ENCODE results near the gene KIRREL3. TPM values are rescaled to one million over a fixed set of nuclear protein-coding genes. Genes with fewer than 3 reads are reported as not detected.

KIRREL3 gene
- polyA plus RNA-seq, 1 of the 3 experiments (the other 2 are of a cell fraction) = 3.7 TPM

GRCh38 chr11:127035824-127036223 lies 35.3 kb upstream of the KIRREL3 start:
- 38% methylated on average over 2 of the region's 3 CpGs for WGBS (ENCODE audit: low lambda C conversion rate)
- Histone ChIP-seq H3K79me2 (ENCODE audit: insufficient read depth) (no peaks in the 10 kb centered on the region), H3K9me3 (no peaks in the 10 kb centered on the region), H3K27me3 (ENCODE audit: insufficient read depth) (no peaks in the 10 kb centered on the region), H3K4me3 (ENCODE audit: low read depth in 2 of 2, low read length in 1 of 2) (no peak overlapping the region), H3K36me3 (replicated peaks in 1 of 2; ENCODE audit: control insufficient read depth in 1 of 2, insufficient read depth in 2 of 2, low read length in 1 of 2) (no peaks in the 10 kb centered on the region), H3F3A (replicated peaks; ENCODE audit: insufficient read depth) (no peaks in the 10 kb centered on the region), H3K9me2 (no peaks in the 10 kb centered on the region), H3K9ac (no peak overlapping the region), H3K4me1 (ENCODE audit: control insufficient read depth in 1 of 2, insufficient read depth in 2 of 2, low read depth in 1 of 2, low read length in 1 of 2) (no peaks in the 10 kb centered on the region), H2AFZ (ENCODE audit: low read depth) (no peak overlapping the region), H3K4me2 (no peak overlapping the region), H4K20me1 (ENCODE audit: insufficient read depth) (no peaks in the 10 kb centered on the region), H3K27ac (ENCODE audit: low read depth in 2 of 2, low read length in 1 of 2) (no peak overlapping the region)
- DNase-seq = no peak
- POLR2A ChIA-PET = no interaction called here
- CTCF ChIA-PET = interaction anchor here (1.1 kb wide), 1 partner anchor 45 kb away, joined by 3 read pairs; no protein-coding TSS in a partner anchor
- TF ChIP-seq FOSL2 (IDR thresholded peaks at IDR 0.05; ENCODE audit: borderline replicate concordance, low read depth) = no peak

- DNase-seq = no peak
- POLR2A ChIA-PET = no interaction called here
- no peaks in the 10 kb centered on the region for H3K9me3 ChIP-seq
- H3K27me3 ChIP-seq (ENCODE audit: insufficient read depth) = peaks cover 4% of the 10 kb centered on the region; the same call in 1 of the 2 replicates
- no peaks in the 10 kb centered on the region for H3F3A ChIP-seq (replicated peaks; ENCODE audit: insufficient read depth)
- no peak overlapping the region for H3K4me2 ChIP-seq
- H3K4me1 ChIP-seq (ENCODE audit: control insufficient read depth in 1 of 2, insufficient read depth in 2 of 2, low read depth in 1 of 2, low read length in 1 of 2) = no peaks in the 10 kb centered on the region
- no peak overlapping the region for H2AFZ ChIP-seq (ENCODE audit: low read depth)
- CTCF ChIA-PET = no interaction called here
- no peaks in the 10 kb centered on the region for H4K20me1 ChIP-seq (ENCODE audit: insufficient read depth)
- H3K36me3 ChIP-seq (replicated peaks in 1 of 2; ENCODE audit: control insufficient read depth in 1 of 2, insufficient read depth in 2 of 2, low read length in 1 of 2) = no peaks in the 10 kb centered on the region
- H3K9ac ChIP-seq = no peak overlapping the region
- H3K4me3 ChIP-seq (ENCODE audit: low read depth in 2 of 2, low read length in 1 of 2) = no peak overlapping the region
- TF ChIP-seq NRF1 (IDR thresholded peaks at IDR 0.05; ENCODE audit: low read depth, low read length) = no peak
- TF ChIP-seq TEAD4 (IDR thresholded peaks at IDR 0.05; ENCODE audit: borderline replicate concordance, insufficient read depth) = no peak
- H3K79me2 ChIP-seq (ENCODE audit: insufficient read depth) = no peaks in the 10 kb centered on the region
- no peaks in the 10 kb centered on the region for H3K9me2 ChIP-seq
- no peak overlapping the region for H3K27ac ChIP-seq (ENCODE audit: low read depth in 2 of 2, low read length in 1 of 2)
These were observed 34.4 kb upstream of the KIRREL3 start for GRCh38 chr11:127034973-127035372.

- CTCF ChIA-PET = interaction anchor here (0.7 kb wide), 1 partner anchor 240 kb away, joined by 3 read pairs; no protein-coding TSS in a partner anchor
These were observed 28.1 kb upstream of the KIRREL3 start for GRCh38 chr11:127028648-127029047.

More at GRCh38 chr11:127028648-127029047, 28.1 kb upstream of the KIRREL3 start:
- Histone ChIP-seq H3K36me3 (replicated peaks in 1 of 2; ENCODE audit: control insufficient read depth in 1 of 2, insufficient read depth in 2 of 2, low read length in 1 of 2) (no peaks in the 10 kb centered on the region), H3K4me3 (ENCODE audit: low read depth in 2 of 2, low read length in 1 of 2) (no peak overlapping the region), H3K4me1 (ENCODE audit: control insufficient read depth in 1 of 2, insufficient read depth in 2 of 2, low read depth in 1 of 2, low read length in 1 of 2) (no peaks in the 10 kb centered on the region), H3K9ac (no peak overlapping the region), H3K9me3 (no peaks in the 10 kb centered on the region), H3K27ac (ENCODE audit: low read depth in 2 of 2, low read length in 1 of 2) (no peak overlapping the region), H3F3A (replicated peaks; ENCODE audit: insufficient read depth) (no peaks in the 10 kb centered on the region), H2AFZ (ENCODE audit: low read depth) (no peak overlapping the region), H3K79me2 (ENCODE audit: insufficient read depth) (no peaks in the 10 kb centered on the region), H3K4me2 (no peak overlapping the region), H3K27me3 (ENCODE audit: insufficient read depth) (peaks cover 4% of the 10 kb centered on the region; the same call in 1 of the 2 replicates), H3K9me2 (no peaks in the 10 kb centered on the region), H4K20me1 (ENCODE audit: insufficient read depth) (no peaks in the 10 kb centered on the region)
- no peak for DNase-seq
- POLR2A ChIA-PET = no interaction called here
- 63% methylated on average over 4 of the region's 4 CpGs for WGBS (ENCODE audit: low lambda C conversion rate)
- TF ChIP-seq YY1 (IDR thresholded peaks at IDR 0.05; ENCODE audit: low read depth) (no peak), CHD2 (IDR thresholded peaks at IDR 0.05; ENCODE audit: low read length, partially characterized antibody) (no peak), PBX3 (IDR thresholded peaks at IDR 0.05) (no peak), GATA2 (CRISPR knock-in tag; IDR thresholded peaks at IDR 0.05) (no peak), RXRA (IDR thresholded peaks at IDR 0.05; ENCODE audit: borderline replicate concordance, low read depth) (no peak), REST (IDR thresholded peaks at IDR 0.05; ENCODE audit: low read depth, low read length) (no peak), FOSL2 (IDR thresholded peaks at IDR 0.05; ENCODE audit: borderline replicate concordance, low read depth) (no peak), GABPA (IDR thresholded peaks at IDR 0.05; ENCODE audit: low read depth) (no peak), MAX (IDR thresholded peaks at IDR 0.05; ENCODE audit: low read depth) (no peak), FOXM1 (IDR thresholded peaks at IDR 0.05; ENCODE audit: low read depth) (no peak)

Measured in SK-N-SH (cell line).